Parathyroid adenoma (tissue), 2 donors: Measurements from ENCODE around the gene ZNF154.
A peak's percentile ranks its signal among the peaks of the same experiment; 100 is the strongest.

Experiments used
- H2AFZ ChIP-seq: fragments of 300-600 bp; sonication (generic); one replicate; pipeline ENCODE4 v1.7.0; 2017; ENCODE audit warnings: antibody characterized with exemption, mild to moderate bottlenecking
- H3K27ac ChIP-seq: fragments of 300-600 bp; sonication (generic); one replicate; pipeline ENCODE4 v1.7.0; 2017
- H3K27me3 ChIP-seq: fragments of 300-600 bp; sonication (generic); one replicate; pipeline ENCODE4 v1.7.0; 2017; ENCODE audit warnings: low read length; ENCODE audit not compliant: control insufficient read depth, insufficient read depth
- H3K36me3 ChIP-seq: fragments of 300-600 bp; sonication (generic); one replicate; pipeline ENCODE4 v1.7.0; 2017; ENCODE audit warnings: low read length; ENCODE audit not compliant: control insufficient read depth, insufficient read depth
- H3K4me1 ChIP-seq: fragments of 300-600 bp; sonication (generic); one replicate; pipeline ENCODE4 v1.7.0; 2017; ENCODE audit warnings: control low read depth
- H3K4me2 ChIP-seq: fragments of 300-600 bp; sonication (generic); one replicate; pipeline ENCODE4 v1.7.0; 2017; ENCODE audit warnings: low read length
- H3K4me3 ChIP-seq: fragments of 300-600 bp; sonication (generic); one replicate; pipeline ENCODE4 v1.7.0; 2017; ENCODE audit warnings: low read depth, low read length
- H3K79me2 ChIP-seq: fragments of 300-600 bp; sonication (generic); one replicate; pipeline ENCODE4 v1.7.0; 2017; ENCODE audit warnings: control low read depth
- H3K9ac ChIP-seq: fragments of 300-600 bp; sonication (generic); one replicate; pipeline ENCODE4 v1.7.0; 2017; ENCODE audit warnings: mild to moderate bottlenecking
- H3K9me3 ChIP-seq: fragments of 300-600 bp; sonication (generic); one replicate; pipeline ENCODE4 v1.7.0; 2017; ENCODE audit warnings: low read length; ENCODE audit not compliant: control insufficient read depth
- TF ChIP-seq, protein P1 (sequence below): fragments of 300-600 bp; sonication (generic); IDR thresholded peaks from one replicate; pipeline ENCODE4 v1.7.0; 2017; ENCODE audit warnings: antibody characterized with exemption, mild to moderate bottlenecking
- donor health status: primary hyperparathyroidism.

The ZNF154 gene

GRCh38 chr19:57720878-57721277 is 11.9 kb upstream of the ZNF154 start:
- H3K4me2 ChIP-seq, result no peak overlapping the region
- H3K79me2 ChIP-seq, result no peaks in the 10 kb centered on the region
- H3K27ac ChIP-seq, result no peak overlapping the region
- no peaks in the 10 kb centered on the region for H3K27me3 ChIP-seq
- H2AFZ ChIP-seq, result no peak overlapping the region
- no peak overlapping the region for H3K9ac ChIP-seq
- no peaks in the 10 kb centered on the region for H3K9me3 ChIP-seq
- TF ChIP-seq, protein P1, sequence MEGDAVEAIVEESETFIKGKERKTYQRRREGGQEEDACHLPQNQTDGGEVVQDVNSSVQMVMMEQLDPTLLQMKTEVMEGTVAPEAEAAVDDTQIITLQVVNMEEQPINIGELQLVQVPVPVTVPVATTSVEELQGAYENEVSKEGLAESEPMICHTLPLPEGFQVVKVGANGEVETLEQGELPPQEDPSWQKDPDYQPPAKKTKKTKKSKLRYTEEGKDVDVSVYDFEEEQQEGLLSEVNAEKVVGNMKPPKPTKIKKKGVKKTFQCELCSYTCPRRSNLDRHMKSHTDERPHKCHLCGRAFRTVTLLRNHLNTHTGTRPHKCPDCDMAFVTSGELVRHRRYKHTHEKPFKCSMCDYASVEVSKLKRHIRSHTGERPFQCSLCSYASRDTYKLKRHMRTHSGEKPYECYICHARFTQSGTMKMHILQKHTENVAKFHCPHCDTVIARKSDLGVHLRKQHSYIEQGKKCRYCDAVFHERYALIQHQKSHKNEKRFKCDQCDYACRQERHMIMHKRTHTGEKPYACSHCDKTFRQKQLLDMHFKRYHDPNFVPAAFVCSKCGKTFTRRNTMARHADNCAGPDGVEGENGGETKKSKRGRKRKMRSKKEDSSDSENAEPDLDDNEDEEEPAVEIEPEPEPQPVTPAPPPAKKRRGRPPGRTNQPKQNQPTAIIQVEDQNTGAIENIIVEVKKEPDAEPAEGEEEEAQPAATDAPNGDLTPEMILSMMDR, result no peak
- no peaks in the 10 kb centered on the region for H3K36me3 ChIP-seq
- H3K4me1 ChIP-seq, result no peaks in the 10 kb centered on the region
- no peak overlapping the region for H3K4me3 ChIP-seq

- no peak overlapping the region for H2AFZ ChIP-seq
- H3K9me3 ChIP-seq, result no peaks in the 10 kb centered on the region
- H3K4me3 ChIP-seq, result no peak overlapping the region
- TF ChIP-seq, protein P1, result no peak
- H3K27ac ChIP-seq, result no peak overlapping the region
- no peak overlapping the region for H3K4me2 ChIP-seq
- no peak overlapping the region for H3K9ac ChIP-seq
- H3K36me3 ChIP-seq, result no peaks in the 10 kb centered on the region
- no peaks in the 10 kb centered on the region for H3K4me1 ChIP-seq
- no peaks in the 10 kb centered on the region for H3K27me3 ChIP-seq
- H3K79me2 ChIP-seq, result no peaks in the 10 kb centered on the region
These were observed 11.0 kb upstream of the ZNF154 start for GRCh38 chr19:57719901-57720519.

DNA sequence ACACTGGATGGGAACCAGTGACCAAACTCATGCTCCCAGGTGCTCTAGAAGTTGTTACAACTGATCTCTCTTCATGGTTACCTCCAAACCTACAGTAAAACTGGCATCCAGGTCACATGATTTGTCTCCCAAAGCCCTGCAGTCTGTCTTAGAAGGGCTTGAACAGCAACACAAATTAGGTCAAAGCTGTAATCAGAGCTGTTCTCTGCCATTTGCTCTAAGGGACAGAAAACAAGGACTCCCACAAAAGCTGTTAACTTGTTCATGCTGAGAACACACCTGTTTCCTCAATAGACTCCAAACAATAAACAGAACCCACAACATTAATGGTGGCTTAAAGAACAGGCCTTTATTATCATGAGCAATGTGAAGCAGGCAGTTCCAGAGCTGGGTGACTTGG is 10.4 kb upstream of the ZNF154 start:
- H3K79me2 ChIP-seq, result no peaks in the 10 kb centered on the region
- H3K4me1 ChIP-seq, result no peaks in the 10 kb centered on the region
- no peaks in the 10 kb centered on the region for H3K27me3 ChIP-seq
- H2AFZ ChIP-seq, result no peak overlapping the region
- TF ChIP-seq, protein P1, result no peak
- no peak overlapping the region for H3K27ac ChIP-seq
- no peak overlapping the region for H3K4me3 ChIP-seq
- no peaks in the 10 kb centered on the region for H3K9me3 ChIP-seq
- H3K9ac ChIP-seq, result no peak overlapping the region
- H3K4me2 ChIP-seq, result no peak overlapping the region
- H3K36me3 ChIP-seq, result no peaks in the 10 kb centered on the region

DNA sequence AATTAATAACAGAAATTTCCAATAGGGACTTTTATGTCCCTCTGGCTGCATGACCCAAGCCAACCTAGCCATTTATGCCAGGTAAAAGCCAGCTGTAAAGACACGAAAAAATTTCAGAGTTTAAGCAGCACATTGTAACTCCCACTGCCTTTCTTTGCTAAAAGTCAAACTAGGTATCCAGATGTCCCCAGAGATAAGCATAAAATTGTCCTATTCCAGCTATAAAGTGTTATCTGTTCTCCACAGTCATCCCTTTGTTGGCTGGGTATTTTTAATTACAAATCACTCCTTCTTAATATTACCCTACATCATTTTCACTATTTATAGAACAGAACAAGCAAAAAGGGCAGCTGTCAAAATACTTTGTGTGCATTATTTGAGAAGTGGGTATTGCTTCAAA is 3.2 kb upstream of the ZNF154 start:
- TF ChIP-seq, protein P1, result no peak
- Histone ChIP-seq H3K27ac (no peak overlapping the region), H2AFZ (no peak overlapping the region), H3K9ac (no peak overlapping the region), H3K27me3 (no peaks in the 10 kb centered on the region), H3K9me3 (no peaks in the 10 kb centered on the region), H3K4me2 (no peak overlapping the region), H3K4me3 (no peak overlapping the region), H3K79me2 (peaks cover 10% of the 10 kb centered on the region), H3K36me3 (no peaks in the 10 kb centered on the region), H3K4me1 (peaks cover 5% of the 10 kb centered on the region)

DNA sequence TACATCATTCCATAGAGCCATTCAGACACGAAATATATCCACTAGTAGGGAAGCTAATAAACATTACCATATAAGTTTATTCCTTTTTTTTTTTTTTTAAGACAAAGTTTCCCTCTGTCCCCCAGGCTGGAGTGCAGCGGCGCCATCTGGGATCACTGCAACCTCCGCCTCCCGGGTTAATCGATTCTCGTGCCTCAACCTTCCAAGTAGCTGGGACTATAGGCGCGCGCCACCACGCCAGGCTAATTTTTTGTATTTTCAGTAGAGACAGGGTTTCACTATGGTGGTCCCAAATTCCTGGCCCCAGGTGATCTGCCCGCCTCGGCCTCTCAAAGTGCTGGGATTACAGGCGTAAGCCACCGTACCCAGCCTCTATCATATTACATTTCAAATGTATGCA is 612 bp upstream of the ZNF154 start:
- no peak overlapping the region for H3K4me3 ChIP-seq
- no peaks in the 10 kb centered on the region for H3K36me3 ChIP-seq
- H3K9ac ChIP-seq, result no peak overlapping the region
- H3K27me3 ChIP-seq, result no peaks in the 10 kb centered on the region
- H3K4me1 ChIP-seq, result peaks cover 5% of the 10 kb centered on the region
- H3K9me3 ChIP-seq, result no peaks in the 10 kb centered on the region
- peaks cover 29% of the 10 kb centered on the region for H3K79me2 ChIP-seq
- TF ChIP-seq, protein P1, result no peak
- H3K27ac ChIP-seq, result no peak overlapping the region
- peak overlapping the region; percentile 75 for H2AFZ ChIP-seq
- peak overlapping the region; percentile 64 for H3K4me2 ChIP-seq
